Effector memory CD4-positive, alpha-beta T cell (primary cell): Measurements from ENCODE around the gene ZIC5.
"Not testable (repeated sequence)": the region's sequence is repeated elsewhere in the genome, so short reads cannot be mapped to it uniquely, and the experiment has no call there.

Experiments
- DNase-seq, 3 donors: peaks; one replicate each; pipeline ENCODE4 v3.0.0-alpha.2; 2020
- H3K27ac ChIP-seq: 2 replicates; pipeline ENCODE4 v1.7.0; 2013; ENCODE audit warnings: mild to moderate bottlenecking, low read length, moderate library complexity; ENCODE audit not compliant: insufficient read depth, poor library complexity, severe bottlenecking
- H3K27me3 ChIP-seq: replicated peaks from 2 replicates; pipeline ENCODE4 v1.7.0; 2013; ENCODE audit warnings: mild to moderate bottlenecking, low read length; ENCODE audit not compliant: insufficient read depth, control insufficient read depth, poor library complexity, severe bottlenecking
- H3K36me3 ChIP-seq: 2 replicates; pipeline ENCODE4 v1.7.0; 2013; ENCODE audit warnings: mild to moderate bottlenecking, low read length, moderate library complexity; ENCODE audit not compliant: control insufficient read depth, insufficient read depth
- H3K4me1 ChIP-seq: 2 replicates; pipeline ENCODE4 v1.7.0; 2013; ENCODE audit warnings: low read length, mild to moderate bottlenecking; ENCODE audit not compliant: control insufficient read depth, insufficient read depth, poor library complexity, severe bottlenecking
- H3K4me3 ChIP-seq: 2 replicates; pipeline ENCODE4 v1.7.0; 2013; ENCODE audit warnings: low read length, low read depth, mild to moderate bottlenecking; ENCODE audit not compliant: insufficient read depth, poor library complexity, severe bottlenecking
- H3K9me3 ChIP-seq: 2 replicates; pipeline ENCODE4 v1.7.0; 2013; ENCODE audit warnings: mild to moderate bottlenecking, low read length, moderate library complexity; ENCODE audit not compliant: control insufficient read depth

ZIC5 gene

DNA sequence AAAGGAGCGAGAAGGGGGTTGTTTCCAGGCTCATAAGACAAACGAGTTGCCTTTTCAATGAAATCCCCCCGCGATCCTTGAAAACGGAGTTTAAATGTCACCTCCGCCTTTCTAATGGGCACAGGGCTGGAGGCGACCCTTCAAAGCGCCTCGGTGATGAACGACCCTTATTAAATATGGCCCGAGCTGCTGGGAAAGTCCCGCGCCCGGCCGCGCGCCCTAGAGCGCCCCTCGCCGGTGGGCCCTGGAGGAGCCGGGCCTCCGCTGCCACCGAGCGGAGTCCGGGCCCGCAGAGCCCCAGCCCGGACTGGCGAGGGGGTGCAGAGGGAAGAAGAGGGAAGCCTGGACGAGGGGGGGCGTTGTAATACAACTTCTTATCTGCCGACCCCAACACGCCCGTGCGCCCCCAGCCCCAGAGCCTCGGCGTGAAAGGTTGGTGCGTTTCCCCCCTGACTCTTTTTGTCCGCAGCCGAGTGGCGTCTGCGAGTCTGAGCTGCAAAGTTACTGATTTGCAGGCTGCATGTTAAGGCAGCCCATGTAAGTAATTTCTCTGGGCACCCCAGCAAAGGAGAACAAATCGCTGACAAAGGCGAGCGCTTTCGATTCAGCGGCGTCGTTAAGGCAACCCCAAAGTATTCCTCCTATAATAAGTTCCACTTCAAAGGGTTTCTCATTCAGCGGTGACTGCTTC lies 11.9 kb downstream of the ZIC5 start:
- Histone ChIP-seq H3K4me3 (no peak overlapping the region), H3K9me3 (no peaks in the 10 kb centered on the region)

DNA sequence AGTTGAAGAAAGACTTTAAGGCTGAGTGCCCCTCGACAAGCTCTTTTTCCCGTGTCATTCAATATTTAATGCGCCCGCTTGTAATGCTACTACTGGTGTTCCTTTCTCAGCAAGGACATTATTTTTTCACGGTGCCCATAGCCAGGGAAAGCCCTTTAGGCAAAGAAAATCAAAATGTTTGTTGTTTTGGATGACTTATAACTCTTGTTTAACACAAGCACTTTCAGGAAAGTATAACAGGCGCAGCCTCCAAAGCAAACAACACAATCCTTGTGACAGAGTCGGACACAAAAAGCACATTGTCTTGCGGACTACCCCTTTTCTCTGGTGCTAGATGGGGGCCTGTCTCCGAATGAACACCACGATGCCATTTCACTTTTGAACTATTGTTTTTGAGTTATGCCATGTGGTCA lies 12.4 kb downstream of the ZIC5 start:
- no peak for DNase-seq
- peaks cover 89% of the 10 kb centered on the region for H3K27me3 ChIP-seq
- no peaks in the 10 kb centered on the region for H3K36me3 ChIP-seq
- peaks cover 33% of the 10 kb centered on the region for H3K4me1 ChIP-seq
- no peak overlapping the region for H3K4me3 ChIP-seq
- no peaks in the 10 kb centered on the region for H3K9me3 ChIP-seq
- no peak overlapping the region for H3K27ac ChIP-seq

More for the DNA sequence above, 11.9 kb downstream of the ZIC5 start:
- DNase-seq = no peak
- Histone ChIP-seq H3K27ac (no peak overlapping the region), H3K4me1 (peaks cover 33% of the 10 kb centered on the region), H3K36me3 (no peaks in the 10 kb centered on the region), H3K27me3 (peaks cover 85% of the 10 kb centered on the region)

- H3K4me1 ChIP-seq = peaks cover 33% of the 10 kb centered on the region
- peaks cover 83% of the 10 kb centered on the region for H3K27me3 ChIP-seq
These were observed 13.0 kb downstream of the ZIC5 start for GRCh38 chr13:99958406-99959126.

DNA sequence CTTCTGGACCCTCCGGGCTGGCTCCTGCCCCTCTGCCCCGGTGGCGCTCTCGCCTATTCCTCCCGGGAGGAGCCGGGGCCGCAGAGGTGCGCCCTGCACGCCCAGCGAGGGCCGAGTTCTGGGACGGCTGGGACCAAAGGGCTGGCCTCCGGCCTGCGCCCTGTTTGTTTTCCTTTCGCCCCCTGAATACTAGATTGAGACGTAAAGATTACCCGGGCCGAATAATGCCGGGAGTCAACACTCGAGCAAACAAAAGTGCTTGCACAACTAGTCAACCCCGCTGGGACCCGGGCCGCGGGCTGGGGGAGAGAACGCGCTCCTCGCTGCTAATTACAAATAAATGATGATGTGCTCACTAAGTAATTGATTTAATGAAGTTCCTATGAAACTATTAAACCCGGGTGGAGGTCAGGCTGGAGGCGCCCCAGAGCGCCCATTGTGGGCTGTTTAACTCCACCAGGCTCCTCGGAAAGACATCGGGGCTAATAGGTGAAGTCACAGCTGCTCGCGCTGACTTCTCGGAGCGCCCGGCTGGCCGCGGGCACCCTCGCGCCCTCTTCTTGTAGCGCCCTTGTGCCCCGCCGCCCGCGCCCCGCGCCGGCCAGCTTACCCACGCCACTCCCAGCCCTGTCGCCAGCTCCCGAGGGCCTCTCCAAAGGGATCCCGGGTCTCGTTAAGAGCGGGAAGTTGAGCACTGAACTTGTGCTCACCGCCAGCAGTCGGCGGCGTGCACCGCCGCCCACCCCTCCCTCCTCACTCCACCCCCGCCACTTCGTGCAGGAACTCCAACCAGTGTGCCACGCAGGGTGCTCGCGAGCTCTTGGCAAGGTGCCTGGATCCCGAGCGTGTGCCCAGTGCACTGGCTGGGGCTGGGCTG lies 14.9 kb downstream of the ZIC5 start:
- no peak overlapping the region for H3K27ac ChIP-seq
- no peak for DNase-seq
- peak overlapping the region; percentile 22 for H3K4me3 ChIP-seq
- peaks cover 68% of the 10 kb centered on the region for H3K27me3 ChIP-seq
- H3K9me3 ChIP-seq = no peaks in the 10 kb centered on the region
- H3K36me3 ChIP-seq = no peaks in the 10 kb centered on the region
- peaks cover 33% of the 10 kb centered on the region for H3K4me1 ChIP-seq

More at GRCh38 chr13:99958406-99959126, 13.0 kb downstream of the ZIC5 start:
- H3K36me3 ChIP-seq = no peaks in the 10 kb centered on the region
- H3K27ac ChIP-seq = no peak overlapping the region
- H3K4me3 ChIP-seq = no peak overlapping the region
- no peak for DNase-seq
- no peaks in the 10 kb centered on the region for H3K9me3 ChIP-seq

GRCh38 chr13:99955747-99956472 lies 15.7 kb downstream of the ZIC5 start:
- peak overlapping the region; percentile 22 for H3K4me3 ChIP-seq
- H3K4me1 ChIP-seq = peaks cover 33% of the 10 kb centered on the region
- H3K27ac ChIP-seq = no peak overlapping the region
- no peaks in the 10 kb centered on the region for H3K9me3 ChIP-seq
- DNase-seq = no peak
- H3K36me3 ChIP-seq = no peaks in the 10 kb centered on the region
- H3K27me3 ChIP-seq = peaks cover 60% of the 10 kb centered on the region

DNA sequence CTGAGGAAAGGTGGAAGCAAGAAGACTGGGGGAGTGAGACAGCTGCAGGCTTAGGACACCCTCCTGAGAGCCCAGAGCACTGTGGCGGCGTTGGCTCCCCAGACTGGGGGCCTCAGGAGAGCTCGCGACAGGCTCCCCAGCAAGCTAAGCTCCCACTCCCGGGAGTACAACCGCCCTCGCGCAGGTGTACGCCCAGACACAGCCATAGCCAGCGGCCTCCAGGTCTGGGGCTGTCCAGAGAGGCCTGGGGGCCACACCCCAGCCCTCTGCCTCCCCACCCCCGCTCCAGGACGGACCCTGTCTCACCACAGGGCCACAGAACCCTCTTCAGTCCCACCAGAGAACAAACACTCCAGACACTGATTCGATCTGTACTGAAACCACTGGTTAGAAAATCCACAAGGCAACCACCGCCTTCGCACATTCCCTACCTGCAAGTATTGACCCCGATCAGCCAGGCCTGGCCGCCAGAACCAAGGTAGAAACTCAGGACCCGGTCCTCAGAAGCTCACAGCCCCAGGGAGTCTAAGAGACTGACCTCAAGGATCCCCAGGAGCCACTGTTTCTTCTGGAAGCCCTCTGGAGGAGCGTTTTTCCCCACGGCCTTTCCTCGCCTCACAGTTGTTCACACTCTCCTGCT lies 16.3 kb downstream of the ZIC5 start:
- peaks cover 55% of the 10 kb centered on the region for H3K27me3 ChIP-seq
- DNase-seq = no peak
- H3K27ac ChIP-seq = no peak overlapping the region
- H3K36me3 ChIP-seq = no peaks in the 10 kb centered on the region
- H3K4me1 ChIP-seq = peaks cover 33% of the 10 kb centered on the region
- no peaks in the 10 kb centered on the region for H3K9me3 ChIP-seq
- H3K4me3 ChIP-seq = no peak overlapping the region

DNA sequence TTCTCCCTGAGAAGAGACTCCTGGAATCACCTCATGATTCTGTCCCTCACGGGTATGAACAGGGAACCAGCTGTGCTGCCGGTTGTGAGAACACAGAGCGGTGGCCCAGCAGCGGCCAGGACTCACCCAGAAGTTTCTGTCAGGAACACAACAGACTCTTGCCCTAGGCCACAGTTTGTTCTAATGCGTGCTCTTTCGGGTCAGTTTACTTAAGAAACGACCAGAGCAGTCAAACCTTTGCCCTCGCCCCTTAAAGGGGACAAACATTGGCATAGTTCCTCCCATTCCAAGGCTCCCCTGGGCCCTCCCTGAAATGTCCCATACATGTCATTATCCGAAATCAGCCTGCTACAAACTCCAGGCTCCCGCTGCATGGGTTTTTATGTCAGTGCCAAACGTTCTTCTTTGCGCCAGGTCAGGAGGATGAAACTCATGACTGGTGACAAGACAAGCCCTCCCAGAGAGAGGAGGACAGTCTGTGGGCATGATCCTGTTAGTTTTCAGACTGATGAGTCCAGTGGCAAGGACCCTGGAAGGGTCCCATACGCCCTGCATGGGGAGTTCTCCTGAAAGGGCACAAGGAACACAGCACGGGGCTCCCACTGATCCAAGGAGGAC lies 18.3 kb downstream of the ZIC5 start:
- no peak overlapping the region for H3K27ac ChIP-seq
- no peak for DNase-seq
- peaks cover 38% of the 10 kb centered on the region for H3K27me3 ChIP-seq
- no peaks in the 10 kb centered on the region for H3K9me3 ChIP-seq
- peaks cover 19% of the 10 kb centered on the region for H3K4me1 ChIP-seq
- no peaks in the 10 kb centered on the region for H3K36me3 ChIP-seq
- H3K4me3 ChIP-seq = no peak overlapping the region

GRCh38 chr13:99951666-99952065 lies 19.9 kb downstream of the ZIC5 start:
- Histone ChIP-seq H3K4me1 (peaks cover 11% of the 10 kb centered on the region), H3K27me3 (peaks cover 23% of the 10 kb centered on the region)
- H3K9me3 ChIP-seq, DNase-seq, H3K36me3 ChIP-seq, H3K27ac ChIP-seq, H3K4me3 ChIP-seq: not testable (repeated sequence)
